ENCODE measurements around the gene NUDCD3.

GRCh38 chr7:44508328-44509030, 18.0 kb upstream of the NUDCD3 start:
- TF ChIP-seq JUNB (IDR thresholded peaks at IDR 0.05; ENCODE audit: unreplicated experiment) (no peak), CTCF (conservative IDR thresholded peaks at IDR 0.05; ENCODE audit: low read depth in 2 of 2) (no peak), EZH2 (IDR thresholded peaks at IDR 0.05; ENCODE audit: low read depth, unreplicated experiment) (no peak), EZH2phosphoT487 (IDR thresholded peaks at IDR 0.05; ENCODE audit: unreplicated experiment) (no peak), POLR2AphosphoS5 (IDR thresholded peaks at IDR 0.05; ENCODE audit: low read depth) (no peak), CREB1 (CRISPR knock-in tag; IDR thresholded peaks at IDR 0.05; ENCODE audit: low read depth) (no peak)
